ENCODE results near the gene SLC6A7.

DNA sequence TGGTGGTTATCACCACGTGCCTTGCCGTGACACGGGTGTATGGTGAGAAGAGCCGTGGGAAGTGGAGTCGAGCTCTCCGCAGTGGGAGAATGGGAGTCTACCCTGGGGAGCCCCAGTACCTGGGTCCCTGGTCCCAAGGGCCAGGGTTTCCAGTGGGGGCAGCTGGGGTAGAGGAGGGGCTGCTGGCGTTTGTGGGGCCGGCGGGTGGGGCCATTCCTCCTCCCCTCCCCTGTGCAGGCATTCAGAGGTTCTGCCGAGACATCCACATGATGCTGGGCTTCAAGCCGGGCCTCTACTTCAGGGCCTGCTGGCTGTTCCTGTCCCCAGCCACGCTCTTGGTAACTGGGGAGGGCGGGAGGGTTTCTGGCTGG lies 14.7 kb downstream of the SLC6A7 start:
- TF ChIP-seq, protein P1, sequence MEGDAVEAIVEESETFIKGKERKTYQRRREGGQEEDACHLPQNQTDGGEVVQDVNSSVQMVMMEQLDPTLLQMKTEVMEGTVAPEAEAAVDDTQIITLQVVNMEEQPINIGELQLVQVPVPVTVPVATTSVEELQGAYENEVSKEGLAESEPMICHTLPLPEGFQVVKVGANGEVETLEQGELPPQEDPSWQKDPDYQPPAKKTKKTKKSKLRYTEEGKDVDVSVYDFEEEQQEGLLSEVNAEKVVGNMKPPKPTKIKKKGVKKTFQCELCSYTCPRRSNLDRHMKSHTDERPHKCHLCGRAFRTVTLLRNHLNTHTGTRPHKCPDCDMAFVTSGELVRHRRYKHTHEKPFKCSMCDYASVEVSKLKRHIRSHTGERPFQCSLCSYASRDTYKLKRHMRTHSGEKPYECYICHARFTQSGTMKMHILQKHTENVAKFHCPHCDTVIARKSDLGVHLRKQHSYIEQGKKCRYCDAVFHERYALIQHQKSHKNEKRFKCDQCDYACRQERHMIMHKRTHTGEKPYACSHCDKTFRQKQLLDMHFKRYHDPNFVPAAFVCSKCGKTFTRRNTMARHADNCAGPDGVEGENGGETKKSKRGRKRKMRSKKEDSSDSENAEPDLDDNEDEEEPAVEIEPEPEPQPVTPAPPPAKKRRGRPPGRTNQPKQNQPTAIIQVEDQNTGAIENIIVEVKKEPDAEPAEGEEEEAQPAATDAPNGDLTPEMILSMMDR (IDR thresholded peaks at IDR 0.05; ENCODE audit: low read depth, low read length, poor library complexity, severe bottlenecking), result no peak
- no peak for TF ChIP-seq EZH2phosphoT487 (IDR thresholded peaks at IDR 0.05; ENCODE audit: borderline replicate concordance, low read length)

Data from DOHH2 (cell line).